Measurements from ENCODE around the gene CDH13. TPM values are rescaled to one million over a fixed set of nuclear protein-coding genes. Genes with fewer than 3 reads are reported as not detected.

CDH13 gene
- total and polyA plus RNA-seq, 9 of the 15 experiments (the other 6 are each of a cell fraction or from before 2014, with no cell fraction given) = 0.03 TPM; not detected in 8

DNA sequence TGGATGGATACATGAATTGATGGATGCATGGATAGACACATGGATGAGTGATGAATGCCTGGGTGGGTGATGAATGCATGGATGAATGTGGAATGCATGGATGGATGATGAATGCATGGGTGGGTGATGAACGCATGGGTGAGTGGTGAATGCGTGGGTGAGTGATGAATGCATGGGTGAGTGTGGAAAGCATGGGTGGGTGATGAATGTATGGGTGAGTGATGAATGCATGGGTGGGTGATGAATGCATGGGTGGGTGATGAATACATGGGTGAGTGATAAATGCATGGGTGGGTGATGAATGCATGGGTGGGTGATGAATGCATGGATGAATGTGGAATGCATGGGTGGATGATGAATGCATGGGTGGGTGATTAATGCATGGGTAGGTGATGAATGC, 1097.1 kb downstream of the CDH13 start (continued):
- TF ChIP-seq, protein P1, sequence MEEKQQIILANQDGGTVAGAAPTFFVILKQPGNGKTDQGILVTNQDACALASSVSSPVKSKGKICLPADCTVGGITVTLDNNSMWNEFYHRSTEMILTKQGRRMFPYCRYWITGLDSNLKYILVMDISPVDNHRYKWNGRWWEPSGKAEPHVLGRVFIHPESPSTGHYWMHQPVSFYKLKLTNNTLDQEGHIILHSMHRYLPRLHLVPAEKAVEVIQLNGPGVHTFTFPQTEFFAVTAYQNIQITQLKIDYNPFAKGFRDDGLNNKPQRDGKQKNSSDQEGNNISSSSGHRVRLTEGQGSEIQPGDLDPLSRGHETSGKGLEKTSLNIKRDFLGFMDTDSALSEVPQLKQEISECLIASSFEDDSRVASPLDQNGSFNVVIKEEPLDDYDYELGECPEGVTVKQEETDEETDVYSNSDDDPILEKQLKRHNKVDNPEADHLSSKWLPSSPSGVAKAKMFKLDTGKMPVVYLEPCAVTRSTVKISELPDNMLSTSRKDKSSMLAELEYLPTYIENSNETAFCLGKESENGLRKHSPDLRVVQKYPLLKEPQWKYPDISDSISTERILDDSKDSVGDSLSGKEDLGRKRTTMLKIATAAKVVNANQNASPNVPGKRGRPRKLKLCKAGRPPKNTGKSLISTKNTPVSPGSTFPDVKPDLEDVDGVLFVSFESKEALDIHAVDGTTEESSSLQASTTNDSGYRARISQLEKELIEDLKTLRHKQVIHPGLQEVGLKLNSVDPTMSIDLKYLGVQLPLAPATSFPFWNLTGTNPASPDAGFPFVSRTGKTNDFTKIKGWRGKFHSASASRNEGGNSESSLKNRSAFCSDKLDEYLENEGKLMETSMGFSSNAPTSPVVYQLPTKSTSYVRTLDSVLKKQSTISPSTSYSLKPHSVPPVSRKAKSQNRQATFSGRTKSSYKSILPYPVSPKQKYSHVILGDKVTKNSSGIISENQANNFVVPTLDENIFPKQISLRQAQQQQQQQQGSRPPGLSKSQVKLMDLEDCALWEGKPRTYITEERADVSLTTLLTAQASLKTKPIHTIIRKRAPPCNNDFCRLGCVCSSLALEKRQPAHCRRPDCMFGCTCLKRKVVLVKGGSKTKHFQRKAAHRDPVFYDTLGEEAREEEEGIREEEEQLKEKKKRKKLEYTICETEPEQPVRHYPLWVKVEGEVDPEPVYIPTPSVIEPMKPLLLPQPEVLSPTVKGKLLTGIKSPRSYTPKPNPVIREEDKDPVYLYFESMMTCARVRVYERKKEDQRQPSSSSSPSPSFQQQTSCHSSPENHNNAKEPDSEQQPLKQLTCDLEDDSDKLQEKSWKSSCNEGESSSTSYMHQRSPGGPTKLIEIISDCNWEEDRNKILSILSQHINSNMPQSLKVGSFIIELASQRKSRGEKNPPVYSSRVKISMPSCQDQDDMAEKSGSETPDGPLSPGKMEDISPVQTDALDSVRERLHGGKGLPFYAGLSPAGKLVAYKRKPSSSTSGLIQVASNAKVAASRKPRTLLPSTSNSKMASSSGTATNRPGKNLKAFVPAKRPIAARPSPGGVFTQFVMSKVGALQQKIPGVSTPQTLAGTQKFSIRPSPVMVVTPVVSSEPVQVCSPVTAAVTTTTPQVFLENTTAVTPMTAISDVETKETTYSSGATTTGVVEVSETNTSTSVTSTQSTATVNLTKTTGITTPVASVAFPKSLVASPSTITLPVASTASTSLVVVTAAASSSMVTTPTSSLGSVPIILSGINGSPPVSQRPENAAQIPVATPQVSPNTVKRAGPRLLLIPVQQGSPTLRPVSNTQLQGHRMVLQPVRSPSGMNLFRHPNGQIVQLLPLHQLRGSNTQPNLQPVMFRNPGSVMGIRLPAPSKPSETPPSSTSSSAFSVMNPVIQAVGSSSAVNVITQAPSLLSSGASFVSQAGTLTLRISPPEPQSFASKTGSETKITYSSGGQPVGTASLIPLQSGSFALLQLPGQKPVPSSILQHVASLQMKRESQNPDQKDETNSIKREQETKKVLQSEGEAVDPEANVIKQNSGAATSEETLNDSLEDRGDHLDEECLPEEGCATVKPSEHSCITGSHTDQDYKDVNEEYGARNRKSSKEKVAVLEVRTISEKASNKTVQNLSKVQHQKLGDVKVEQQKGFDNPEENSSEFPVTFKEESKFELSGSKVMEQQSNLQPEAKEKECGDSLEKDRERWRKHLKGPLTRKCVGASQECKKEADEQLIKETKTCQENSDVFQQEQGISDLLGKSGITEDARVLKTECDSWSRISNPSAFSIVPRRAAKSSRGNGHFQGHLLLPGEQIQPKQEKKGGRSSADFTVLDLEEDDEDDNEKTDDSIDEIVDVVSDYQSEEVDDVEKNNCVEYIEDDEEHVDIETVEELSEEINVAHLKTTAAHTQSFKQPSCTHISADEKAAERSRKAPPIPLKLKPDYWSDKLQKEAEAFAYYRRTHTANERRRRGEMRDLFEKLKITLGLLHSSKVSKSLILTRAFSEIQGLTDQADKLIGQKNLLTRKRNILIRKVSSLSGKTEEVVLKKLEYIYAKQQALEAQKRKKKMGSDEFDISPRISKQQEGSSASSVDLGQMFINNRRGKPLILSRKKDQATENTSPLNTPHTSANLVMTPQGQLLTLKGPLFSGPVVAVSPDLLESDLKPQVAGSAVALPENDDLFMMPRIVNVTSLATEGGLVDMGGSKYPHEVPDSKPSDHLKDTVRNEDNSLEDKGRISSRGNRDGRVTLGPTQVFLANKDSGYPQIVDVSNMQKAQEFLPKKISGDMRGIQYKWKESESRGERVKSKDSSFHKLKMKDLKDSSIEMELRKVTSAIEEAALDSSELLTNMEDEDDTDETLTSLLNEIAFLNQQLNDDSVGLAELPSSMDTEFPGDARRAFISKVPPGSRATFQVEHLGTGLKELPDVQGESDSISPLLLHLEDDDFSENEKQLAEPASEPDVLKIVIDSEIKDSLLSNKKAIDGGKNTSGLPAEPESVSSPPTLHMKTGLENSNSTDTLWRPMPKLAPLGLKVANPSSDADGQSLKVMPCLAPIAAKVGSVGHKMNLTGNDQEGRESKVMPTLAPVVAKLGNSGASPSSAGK (IDR thresholded peaks at IDR 0.05) = no peak
- TF ChIP-seq STAT5A (IDR thresholded peaks at IDR 0.05; ENCODE audit: borderline replicate concordance, low read length) = no peak
- no peak for TF ChIP-seq STAT5B (CRISPR knock-in tag; IDR thresholded peaks at IDR 0.05)
- no peak for TF ChIP-seq ZNF318 (IDR thresholded peaks at IDR 0.05; ENCODE audit: borderline replicate concordance in 1 of 2, low read depth in 1 of 2)

All from K562 (cell line).